Endothelial cell of umbilical vein (primary cell): ENCODE measurements around the gene LDHB. TPM values are rescaled to one million over a fixed set of nuclear protein-coding genes. Genes with fewer than 3 reads are reported as not detected.

ENCODE experiments used
- BruUV-seq: library from RNA; stranded (reverse); fragments of 400-500 nt; replicated peaks from 2 replicates; lab custom pipeline; 2021; lab: Mats Ljungman, UMichigan
- CTCF ChIA-PET: fragments of 300-600, 350-600 bp; sonication (Branson Sonifier 250); formaldehyde crosslinking; loops from one replicate; lab custom pipeline; 2021; ENCODE audit warnings: antibody characterized with exemption, inconsistent platforms; lab: Charles Lee
- POLR2A ChIA-PET: fragments of 300-600, 350-600 bp; sonication (Branson Sonifier 250); formaldehyde crosslinking; loops from one replicate; lab custom pipeline; 2021; ENCODE audit warnings: antibody characterized with exemption, inconsistent platforms; lab: Charles Lee
- DNase-seq: peaks from one replicate; pipeline ENCODE4 v3.0.0-alpha.2; 2011; ENCODE audit warnings: low read depth, low spot score
- FAIRE-seq: peaks from 2 replicates; lab custom pipeline; 2011; peaks lifted over from hg19 to GRCh38; lab: Jason Lieb, UNC
- H2AFZ ChIP-seq: 2 replicates; pipeline ENCODE4 v1.6.0; 2012; ENCODE audit warnings: low read depth, low read length, control low read depth, inconsistent platforms
- H3K27ac ChIP-seq: 2 replicates; pipeline ENCODE4 v1.5.1; 2011; ENCODE audit warnings: low read depth, mild to moderate bottlenecking, control low read depth, low read length, moderate library complexity; ENCODE audit not compliant: insufficient read depth
- H3K27me3 ChIP-seq, 2 experiments: 2 replicates each; pipeline versions ENCODE4 v1.6.0 to v1.6.1; 2011; ENCODE audit warnings: low read length in 2 of 2, mixed read lengths in 1 of 2; ENCODE audit not compliant: control insufficient read depth in 2 of 2, insufficient read depth in 2 of 2
- H3K36me3 ChIP-seq, 2 experiments: 2 replicates in 1 of 2; 3 replicates in 1 of 2; pipeline ENCODE4 v1.5.1; 2011; ENCODE audit warnings: low read length in 2 of 2, mild to moderate bottlenecking in 1 of 2, moderate library complexity in 1 of 2; ENCODE audit not compliant: control insufficient read depth in 2 of 2, insufficient read depth in 2 of 2; ENCODE audit errors: extremely low read depth in 1 of 2
- H3K4me1 ChIP-seq: 3 replicates; pipeline ENCODE4 v1.5.1; 2011; ENCODE audit warnings: mild to moderate bottlenecking, low read length; ENCODE audit not compliant: control insufficient read depth, insufficient read depth; ENCODE audit errors: extremely low read depth
- H3K4me2 ChIP-seq: 2 replicates; pipeline ENCODE4 v1.6.1; 2011; ENCODE audit warnings: low read length, control low read depth, mixed read lengths; ENCODE audit not compliant: insufficient read depth
- H3K4me3 ChIP-seq, 3 experiments: fragments of 200-600 bp in 1 of 3; sonication (generic), shearing (Covaris generic) in 1 of 3; replicated peaks in 1 of 3; 2 replicates each; pipeline ENCODE4 v1.5.1; 2011 to 2016; ENCODE audit warnings: control low read depth in 3 of 3, low read length in 3 of 3, mild to moderate bottlenecking in 2 of 3, inconsistent platforms in 1 of 3, low read depth in 1 of 3, moderate library complexity in 1 of 3; ENCODE audit not compliant: insufficient read depth in 1 of 3
- H3K79me2 ChIP-seq: 2 replicates; pipeline ENCODE4 v1.6.0; 2012; ENCODE audit warnings: low read length, inconsistent platforms; ENCODE audit not compliant: control insufficient read depth, insufficient read depth
- H3K9ac ChIP-seq: replicated peaks from 2 replicates; pipeline ENCODE3; 2011; ENCODE audit warnings: low read length, control low read depth; ENCODE audit not compliant: insufficient read depth; ENCODE audit errors: extremely low read depth
- H3K9me1 ChIP-seq: replicated peaks from 3 replicates; pipeline ENCODE4 v1.6.0; 2011; ENCODE audit warnings: mild to moderate bottlenecking, low read length; ENCODE audit not compliant: control insufficient read depth, insufficient read depth; ENCODE audit errors: extremely low read depth
- H3K9me3 ChIP-seq: replicated peaks from 2 replicates; pipeline ENCODE4 v1.5.1; 2012; ENCODE audit warnings: low read length, inconsistent platforms; ENCODE audit not compliant: control insufficient read depth, insufficient read depth
- H4K20me1 ChIP-seq: replicated peaks from 2 replicates; pipeline ENCODE3; 2011; ENCODE audit warnings: mild to moderate bottlenecking, low read length; ENCODE audit not compliant: control insufficient read depth, insufficient read depth; ENCODE audit errors: extremely low read depth
- EZH2 ChIP-seq: IDR thresholded peaks from 2 replicates; pipeline ENCODE4 v1.6.1; 2012; ENCODE audit warnings: borderline replicate concordance, low read depth, mild to moderate bottlenecking, moderate library complexity, low read length, inconsistent platforms; ENCODE audit not compliant: severe bottlenecking
- FOS ChIP-seq: IDR thresholded peaks from 2 replicates; pipeline ENCODE4 v1.6.1; 2011; ENCODE audit warnings: mild to moderate bottlenecking, low read length, moderate library complexity, borderline replicate concordance; ENCODE audit not compliant: insufficient read depth
- GATA2 ChIP-seq: IDR thresholded peaks from 2 replicates; pipeline ENCODE4 v1.7.0; 2011; ENCODE audit warnings: low read depth, mild to moderate bottlenecking, moderate library complexity, mixed read lengths, low read length; ENCODE audit not compliant: insufficient read length, insufficient read depth
- JUN ChIP-seq: IDR thresholded peaks from 2 replicates; pipeline ENCODE4 v1.6.1; 2011; ENCODE audit warnings: borderline replicate concordance, low read depth; ENCODE audit not compliant: insufficient read length, insufficient read depth
- MYC ChIP-seq: IDR thresholded peaks from one replicate; pipeline ENCODE4 v1.6.1; 2011; ENCODE audit warnings: mild to moderate bottlenecking, low read depth, low read length
- POLR2A ChIP-seq: IDR thresholded peaks from 2 replicates; pipeline ENCODE4 v1.6.1; 2012; ENCODE audit warnings: low read depth, mild to moderate bottlenecking, control low read depth, low read length
- POLR2AphosphoS5 ChIP-seq: IDR thresholded peaks from 2 replicates; pipeline ENCODE4 v1.6.1; 2012; ENCODE audit warnings: low read depth, mild to moderate bottlenecking, control low read depth, low read length, moderate library complexity; ENCODE audit not compliant: insufficient read depth
- dilution Hi-C: fragments of 300-500 bp; cut with MboI; formaldehyde crosslinking; loops from one replicate; pipeline ENCODE4 v1.15.0; 2019; ENCODE audit warnings: low sequenced_read_pairs; ENCODE audit not compliant: extremely low pct_ligation_motif_present
- intact Hi-C: fragments of 100-400 bp; cut with micrococcal nuclease; formaldehyde crosslinking; loops from one replicate; pipeline ENCODE4 v1.10.0; 2022
- polyA plus RNA-seq, 4 experiments: library from polyadenylated mRNA; depleted of rRNA in 3 of 4; stranded (reverse) in 3 of 4; unstranded in 1 of 4; fragments of >200 nt; gene quantifications; 2 replicates each; pipeline versions ENCODE4 v1.2.1 to v1.2.3, GENCODE V29; 2011 to 2012; ENCODE audit warnings: missing spikeins in 1 of 4
- total RNA-seq: library from RNA; stranded (reverse); gene quantifications from 2 replicates; pipeline ENCODE4 v1.2.3, GENCODE V29; 2021
- TF ChIP-seq, protein P1 (sequence below), 2 donors: IDR thresholded peaks; 1 replicate in 1 of 2; 2 replicates in 1 of 2; pipeline ENCODE4 v1.5.1; 2011; ENCODE audit warnings: low read length in 2 of 2, mild to moderate bottlenecking in 2 of 2, moderate library complexity in 2 of 2, control low read depth in 1 of 2, inconsistent platforms in 1 of 2, low read depth in 1 of 2; ENCODE audit not compliant: insufficient read depth in 1 of 2; ENCODE audit errors: extremely low read depth in 1 of 2
- TF ChIP-seq, protein P2 (sequence below): IDR thresholded peaks from 2 replicates; pipeline ENCODE4 v1.6.1; 2011; ENCODE audit not compliant: insufficient read depth, insufficient read length

LDHB gene
- total and polyA plus RNA-seq, 2 donors (not counting 3 experiments of a cell fraction or from before 2014, with no cell fraction given), result 437 to 670 TPM

DNA sequence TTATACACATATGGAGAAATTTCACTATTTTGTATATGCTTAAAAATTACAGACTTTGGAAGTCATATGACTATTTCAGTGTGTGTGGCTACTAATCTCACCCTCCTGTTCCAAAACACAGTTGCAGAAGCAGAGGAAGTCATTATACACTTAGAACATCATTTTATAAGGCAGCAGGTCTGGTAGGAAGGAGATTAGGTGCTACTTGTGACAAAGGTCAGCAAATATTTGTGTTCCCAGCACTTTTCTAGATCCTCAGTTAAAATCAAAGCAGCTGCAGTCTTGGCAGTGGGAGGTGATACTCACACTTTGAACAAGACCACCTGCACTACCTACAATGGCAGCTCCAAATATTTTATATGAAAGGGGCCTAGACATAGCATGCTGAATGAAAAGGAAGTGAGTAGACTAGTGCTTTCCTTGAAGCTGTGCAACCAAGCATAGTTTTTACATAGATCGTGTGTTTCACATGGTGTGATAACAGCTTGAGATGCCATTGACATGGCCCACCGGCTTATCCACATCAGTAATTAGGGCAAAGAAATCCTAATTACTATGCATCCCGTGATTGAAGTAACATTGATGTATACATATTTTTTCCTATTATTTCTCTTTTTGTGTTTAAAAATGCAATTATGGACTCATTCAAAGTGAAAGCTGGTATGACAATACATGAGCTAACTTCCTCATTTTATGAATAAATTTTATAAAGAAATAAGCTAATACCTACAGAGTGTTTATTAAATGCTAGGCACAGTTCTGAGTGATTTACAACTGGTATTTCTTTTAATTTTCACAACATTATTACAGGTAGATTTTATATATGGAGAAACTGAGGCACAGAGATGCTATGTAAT, 58.3 kb downstream of the LDHB start:
- no peak for FAIRE-seq
- dilution Hi-C loops, result no loop called here
- ChIA-PET POLR2A (no interaction called here), CTCF (interaction anchor here (0.8 to 1.8 kb wide), 4 partner anchors 11 to 189 kb away, joined by 3 to 4 read pairs (median 3); no protein-coding TSS in a partner anchor)
- no peaks in the 10 kb centered on the region for H3K9me1 ChIP-seq
- no peak overlapping the region for H3K9ac ChIP-seq
- H4K20me1 ChIP-seq, result no peaks in the 10 kb centered on the region
- H2AFZ ChIP-seq, result no peak overlapping the region
- intact Hi-C loops, result no loop called here
- H3K79me2 ChIP-seq, result no peaks in the 10 kb centered on the region
- TF ChIP-seq, protein P1, sequence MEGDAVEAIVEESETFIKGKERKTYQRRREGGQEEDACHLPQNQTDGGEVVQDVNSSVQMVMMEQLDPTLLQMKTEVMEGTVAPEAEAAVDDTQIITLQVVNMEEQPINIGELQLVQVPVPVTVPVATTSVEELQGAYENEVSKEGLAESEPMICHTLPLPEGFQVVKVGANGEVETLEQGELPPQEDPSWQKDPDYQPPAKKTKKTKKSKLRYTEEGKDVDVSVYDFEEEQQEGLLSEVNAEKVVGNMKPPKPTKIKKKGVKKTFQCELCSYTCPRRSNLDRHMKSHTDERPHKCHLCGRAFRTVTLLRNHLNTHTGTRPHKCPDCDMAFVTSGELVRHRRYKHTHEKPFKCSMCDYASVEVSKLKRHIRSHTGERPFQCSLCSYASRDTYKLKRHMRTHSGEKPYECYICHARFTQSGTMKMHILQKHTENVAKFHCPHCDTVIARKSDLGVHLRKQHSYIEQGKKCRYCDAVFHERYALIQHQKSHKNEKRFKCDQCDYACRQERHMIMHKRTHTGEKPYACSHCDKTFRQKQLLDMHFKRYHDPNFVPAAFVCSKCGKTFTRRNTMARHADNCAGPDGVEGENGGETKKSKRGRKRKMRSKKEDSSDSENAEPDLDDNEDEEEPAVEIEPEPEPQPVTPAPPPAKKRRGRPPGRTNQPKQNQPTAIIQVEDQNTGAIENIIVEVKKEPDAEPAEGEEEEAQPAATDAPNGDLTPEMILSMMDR (IDR thresholded peaks at IDR 0.05; ENCODE audit: extremely low read depth in 1 of 2, insufficient read depth in 1 of 2, low read depth in 1 of 2, low read length in 2 of 2), result no peak
- TF ChIP-seq, protein P2, sequence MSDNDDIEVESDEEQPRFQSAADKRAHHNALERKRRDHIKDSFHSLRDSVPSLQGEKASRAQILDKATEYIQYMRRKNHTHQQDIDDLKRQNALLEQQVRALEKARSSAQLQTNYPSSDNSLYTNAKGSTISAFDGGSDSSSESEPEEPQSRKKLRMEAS, result no peak
- TF ChIP-seq JUN (no peak), MYC (no peak), FOS (no peak), EZH2 (no peak), GATA2 (no peak), POLR2A (no peak), POLR2AphosphoS5 (no peak)
- no peak overlapping the region for H3K27ac ChIP-seq
- no peak overlapping the region for H3K4me3 ChIP-seq
- no peaks in the 10 kb centered on the region for H3K9me3 ChIP-seq
- H3K36me3 ChIP-seq, result no peaks in the 10 kb centered on the region
- peaks cover 2 to 3% of the 10 kb centered on the region in 2 experiments for H3K27me3 ChIP-seq
- no peaks in the 10 kb centered on the region for H3K4me1 ChIP-seq
- DNase-seq, result no peak
- no TSS peak for BruUV-seq
- no peak overlapping the region for H3K4me2 ChIP-seq
